Keratinocyte (primary cell): ENCODE results near the gene APBB2.

Experiments
- EZH2 ChIP-seq: IDR thresholded peaks from one replicate; pipeline ENCODE4 v1.6.1; 2012; ENCODE audit warnings: inconsistent platforms, mild to moderate bottlenecking, low read length, moderate library complexity
- TF ChIP-seq, protein P1 (sequence below), 3 experiments: IDR thresholded peaks in 1 of 3; conservative IDR thresholded peaks in 1 of 3; optimal IDR thresholded peaks in 1 of 3; 2 replicates in 2 of 3; 3 replicates in 1 of 3; pipeline versions ENCODE3 to v1.5.1; 2011; ENCODE audit warnings: low read length in 3 of 3, mild to moderate bottlenecking in 3 of 3, moderate library complexity in 2 of 3, control low read depth in 1 of 3, inconsistent platforms in 1 of 3; ENCODE audit not compliant: insufficient read depth in 2 of 3; ENCODE audit errors: extremely low read depth in 1 of 3

DNA sequence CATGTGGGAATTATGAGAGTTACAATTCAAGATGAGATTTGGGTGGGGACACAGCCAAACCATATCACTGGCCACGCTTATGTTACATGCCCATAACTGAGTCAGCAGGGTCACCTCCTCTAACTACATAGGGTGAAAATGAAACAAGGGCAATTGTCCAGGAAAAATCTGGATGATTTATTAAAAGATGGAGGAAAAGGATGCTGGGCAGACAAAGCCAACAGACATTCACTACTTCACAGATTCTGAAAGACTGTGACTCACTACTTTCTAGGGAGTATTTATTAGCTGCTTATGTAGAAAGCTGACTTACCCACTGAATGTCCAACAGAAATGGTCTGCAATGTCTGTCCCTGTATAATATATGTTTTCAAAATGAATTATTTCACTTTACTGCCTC, 72.4 kb downstream of the APBB2 start:
- TF ChIP-seq, protein P1, sequence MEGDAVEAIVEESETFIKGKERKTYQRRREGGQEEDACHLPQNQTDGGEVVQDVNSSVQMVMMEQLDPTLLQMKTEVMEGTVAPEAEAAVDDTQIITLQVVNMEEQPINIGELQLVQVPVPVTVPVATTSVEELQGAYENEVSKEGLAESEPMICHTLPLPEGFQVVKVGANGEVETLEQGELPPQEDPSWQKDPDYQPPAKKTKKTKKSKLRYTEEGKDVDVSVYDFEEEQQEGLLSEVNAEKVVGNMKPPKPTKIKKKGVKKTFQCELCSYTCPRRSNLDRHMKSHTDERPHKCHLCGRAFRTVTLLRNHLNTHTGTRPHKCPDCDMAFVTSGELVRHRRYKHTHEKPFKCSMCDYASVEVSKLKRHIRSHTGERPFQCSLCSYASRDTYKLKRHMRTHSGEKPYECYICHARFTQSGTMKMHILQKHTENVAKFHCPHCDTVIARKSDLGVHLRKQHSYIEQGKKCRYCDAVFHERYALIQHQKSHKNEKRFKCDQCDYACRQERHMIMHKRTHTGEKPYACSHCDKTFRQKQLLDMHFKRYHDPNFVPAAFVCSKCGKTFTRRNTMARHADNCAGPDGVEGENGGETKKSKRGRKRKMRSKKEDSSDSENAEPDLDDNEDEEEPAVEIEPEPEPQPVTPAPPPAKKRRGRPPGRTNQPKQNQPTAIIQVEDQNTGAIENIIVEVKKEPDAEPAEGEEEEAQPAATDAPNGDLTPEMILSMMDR (optimal IDR thresholded peaks at IDR 0.05 in 1 of 3, IDR thresholded peaks at IDR 0.05 in 1 of 3, conservative IDR thresholded peaks at IDR 0.05 in 1 of 3; ENCODE audit: extremely low read depth in 1 of 3, insufficient read depth in 2 of 3, low read length in 3 of 3), result no peak
- no peak for TF ChIP-seq EZH2
